Measurements from ENCODE around the gene TAS2R41. TPM values are rescaled to one million over a fixed set of nuclear protein-coding genes. Genes with fewer than 3 reads are reported as not detected.

The TAS2R41 gene
- total RNA-seq, 1 donor from 2014 or later = not detected

DNA sequence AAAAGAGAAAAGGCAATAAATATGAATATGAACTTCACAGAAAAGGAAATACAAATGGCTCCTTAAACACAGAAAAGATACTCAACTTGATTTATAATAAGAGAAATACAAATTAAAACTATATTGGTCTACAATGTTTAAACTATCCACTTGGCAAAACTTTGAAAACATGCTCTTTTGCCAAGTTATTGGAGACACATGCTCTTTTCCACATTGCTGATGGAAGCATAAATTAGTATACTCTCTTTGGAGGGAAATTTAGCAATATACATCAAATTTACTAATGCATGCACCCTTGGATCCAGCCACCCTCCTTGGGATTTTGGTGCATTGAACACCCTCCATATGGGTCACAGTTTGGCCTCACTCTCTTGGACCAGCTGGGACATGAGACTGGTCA is 26.6 kb upstream of the TAS2R41 start:
- Mint-ChIP-seq H3K27ac (no peak overlapping the region), H3K4me1 (no peaks in the 10 kb centered on the region), H3K4me3 (no peak overlapping the region), H3K36me3 (ENCODE audit: low read depth) (no peaks in the 10 kb centered on the region), H3K27me3 (peaks cover 6% of the 10 kb centered on the region), H3K9me3 (no peaks in the 10 kb centered on the region)
- POLR2A ChIA-PET = no interaction called here
- no peak for DNase-seq
- CTCF ChIA-PET = no interaction called here
- no peak for ATAC-seq (ENCODE audit: low read depth)
- TF ChIP-seq, protein P1, sequence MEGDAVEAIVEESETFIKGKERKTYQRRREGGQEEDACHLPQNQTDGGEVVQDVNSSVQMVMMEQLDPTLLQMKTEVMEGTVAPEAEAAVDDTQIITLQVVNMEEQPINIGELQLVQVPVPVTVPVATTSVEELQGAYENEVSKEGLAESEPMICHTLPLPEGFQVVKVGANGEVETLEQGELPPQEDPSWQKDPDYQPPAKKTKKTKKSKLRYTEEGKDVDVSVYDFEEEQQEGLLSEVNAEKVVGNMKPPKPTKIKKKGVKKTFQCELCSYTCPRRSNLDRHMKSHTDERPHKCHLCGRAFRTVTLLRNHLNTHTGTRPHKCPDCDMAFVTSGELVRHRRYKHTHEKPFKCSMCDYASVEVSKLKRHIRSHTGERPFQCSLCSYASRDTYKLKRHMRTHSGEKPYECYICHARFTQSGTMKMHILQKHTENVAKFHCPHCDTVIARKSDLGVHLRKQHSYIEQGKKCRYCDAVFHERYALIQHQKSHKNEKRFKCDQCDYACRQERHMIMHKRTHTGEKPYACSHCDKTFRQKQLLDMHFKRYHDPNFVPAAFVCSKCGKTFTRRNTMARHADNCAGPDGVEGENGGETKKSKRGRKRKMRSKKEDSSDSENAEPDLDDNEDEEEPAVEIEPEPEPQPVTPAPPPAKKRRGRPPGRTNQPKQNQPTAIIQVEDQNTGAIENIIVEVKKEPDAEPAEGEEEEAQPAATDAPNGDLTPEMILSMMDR (IDR thresholded peaks at IDR 0.05) = no peak
- intact Hi-C loops (cut with micrococcal nuclease) = no loop called here

- Mint-ChIP-seq H3K36me3 (ENCODE audit: low read depth) (no peaks in the 10 kb centered on the region), H3K4me1 (no peaks in the 10 kb centered on the region), H3K9me3 (no peaks in the 10 kb centered on the region), H3K27me3 (peaks cover 6% of the 10 kb centered on the region), H3K4me3 (no peak overlapping the region), H3K27ac (no peak overlapping the region)
- POLR2A ChIA-PET = no interaction called here
- CTCF ChIA-PET = no interaction called here
- intact Hi-C loops (cut with micrococcal nuclease) = no loop called here
- no peak for DNase-seq
- no peak for ATAC-seq (ENCODE audit: low read depth)
- TF ChIP-seq, protein P1 (IDR thresholded peaks at IDR 0.05) = no peak
These were observed 25.9 kb upstream of the TAS2R41 start for GRCh38 chr7:143451746-143452145.

DNA sequence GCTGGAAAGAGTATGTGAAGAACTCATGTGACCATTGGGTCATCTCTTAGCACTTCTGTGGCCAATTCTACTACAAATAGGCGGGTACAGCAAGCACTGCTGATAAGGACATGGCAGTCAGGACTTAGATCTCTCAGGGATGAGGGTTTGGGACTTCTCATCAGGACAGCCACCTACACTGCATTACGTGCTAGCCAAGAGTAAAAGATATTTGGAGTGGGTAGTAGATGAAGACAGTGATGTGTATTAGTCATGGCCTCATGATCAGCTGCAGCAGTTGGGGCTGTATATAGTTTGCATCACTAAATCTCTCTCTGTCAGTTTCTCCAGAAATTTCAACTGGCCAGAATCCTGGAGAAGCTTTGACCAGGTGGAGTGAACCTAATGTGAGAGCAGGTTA is 25.2 kb upstream of the TAS2R41 start:
- TF ChIP-seq, protein P1 (IDR thresholded peaks at IDR 0.05) = no peak
- DNase-seq (no peak), ATAC-seq (ENCODE audit: low read depth) (no peak)
- Mint-ChIP-seq H3K27me3 (peaks cover 7% of the 10 kb centered on the region), H3K4me1 (no peaks in the 10 kb centered on the region), H3K36me3 (ENCODE audit: low read depth) (no peaks in the 10 kb centered on the region), H3K9me3 (no peaks in the 10 kb centered on the region), H3K4me3 (no peak overlapping the region), H3K27ac (no peak overlapping the region)
- CTCF ChIA-PET = no interaction called here
- intact Hi-C loops (cut with micrococcal nuclease) = no loop called here
- POLR2A ChIA-PET = no interaction called here

DNA sequence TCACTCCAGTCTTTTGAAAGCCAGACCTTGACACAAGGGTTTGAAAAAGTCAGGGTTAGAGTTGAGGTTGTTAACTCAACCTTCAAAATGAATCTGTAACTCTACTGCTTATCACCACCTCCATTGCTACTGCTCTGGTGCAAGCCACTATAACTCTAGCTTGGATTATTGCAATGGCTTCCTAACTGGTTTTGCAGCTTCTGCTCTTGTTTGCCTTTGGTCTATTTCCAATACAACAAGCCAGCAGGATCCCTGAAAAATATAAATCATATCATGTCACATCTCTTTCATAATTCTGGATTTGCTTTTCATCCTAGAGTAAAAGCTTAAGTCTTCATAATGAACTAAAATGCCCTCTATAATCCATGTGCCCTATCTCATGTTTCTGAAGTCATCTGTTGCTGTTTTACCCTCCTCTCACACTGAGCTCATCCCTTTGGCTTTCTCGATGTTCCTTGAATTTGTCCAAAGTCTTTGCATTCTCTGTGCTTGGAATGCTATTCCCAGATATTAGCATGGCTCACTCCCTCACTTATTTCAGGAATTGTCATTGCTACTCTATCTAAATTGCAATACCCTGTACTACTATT is 23.5 kb upstream of the TAS2R41 start:
- H3K27ac Mint-ChIP-seq = no peak overlapping the region
- POLR2A ChIA-PET = no interaction called here

DNA sequence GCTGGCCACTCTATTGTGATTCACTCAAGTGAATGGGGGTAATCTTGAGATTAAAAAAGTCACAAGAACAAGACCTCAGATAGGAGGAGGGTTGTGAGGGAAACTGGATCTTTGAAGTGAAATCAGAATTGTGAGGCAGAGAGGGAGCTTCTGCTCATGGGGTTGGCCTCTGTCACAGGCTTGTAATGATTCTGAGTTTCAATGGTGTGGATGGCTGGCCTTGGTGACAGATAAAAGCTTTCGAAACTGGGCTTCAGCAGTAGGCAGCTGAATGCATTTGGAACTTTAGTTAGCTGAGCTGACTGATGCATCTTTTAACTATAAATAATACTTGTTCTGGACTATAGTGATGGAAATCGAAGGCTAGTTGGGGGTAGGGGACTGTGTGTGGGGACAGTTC is 22.2 kb upstream of the TAS2R41 start:
- Mint-ChIP-seq H3K36me3 (ENCODE audit: low read depth) (no peaks in the 10 kb centered on the region), H3K27ac (no peak overlapping the region), H3K4me3 (no peak overlapping the region), H3K9me3 (no peaks in the 10 kb centered on the region), H3K4me1 (no peaks in the 10 kb centered on the region), H3K27me3 (peaks cover 6% of the 10 kb centered on the region)
- ATAC-seq (ENCODE audit: low read depth) = no peak
- CTCF ChIA-PET = no interaction called here
- POLR2A ChIA-PET = no interaction called here
- intact Hi-C loops (cut with micrococcal nuclease) = no loop called here
- DNase-seq = no peak
- TF ChIP-seq, protein P1 (IDR thresholded peaks at IDR 0.05) = no peak

More for the DNA sequence above, 23.5 kb upstream of the TAS2R41 start:
- Mint-ChIP-seq H3K36me3 (ENCODE audit: low read depth) (no peaks in the 10 kb centered on the region), H3K4me1 (no peaks in the 10 kb centered on the region), H3K9me3 (no peaks in the 10 kb centered on the region), H3K4me3 (no peak overlapping the region), H3K27me3 (peaks cover 6% of the 10 kb centered on the region)
- intact Hi-C loops (cut with micrococcal nuclease) = no loop called here
- ATAC-seq (ENCODE audit: low read depth) (no peak), DNase-seq (no peak)
- TF ChIP-seq, protein P1 (IDR thresholded peaks at IDR 0.05) = no peak
- CTCF ChIA-PET = no interaction called here
